HG03196 (cell line): Measurements from ENCODE around the gene CDO1.

Experiments used
- ATAC-seq: cut with Tn5 transposase; IDR thresholded peaks from one replicate; pipeline ENCODE4 v1.9.1; 2021; ENCODE audit not compliant: unreplicated experiment

Gene CDO1

GRCh38 chr5:115795700-115796099 lies 20.8 kb downstream of the CDO1 start:
- no peak for ATAC-seq

- no peak for ATAC-seq
Observed at GRCh38 chr5:115788440-115788839, 28.0 kb downstream of the CDO1 start.

DNA sequence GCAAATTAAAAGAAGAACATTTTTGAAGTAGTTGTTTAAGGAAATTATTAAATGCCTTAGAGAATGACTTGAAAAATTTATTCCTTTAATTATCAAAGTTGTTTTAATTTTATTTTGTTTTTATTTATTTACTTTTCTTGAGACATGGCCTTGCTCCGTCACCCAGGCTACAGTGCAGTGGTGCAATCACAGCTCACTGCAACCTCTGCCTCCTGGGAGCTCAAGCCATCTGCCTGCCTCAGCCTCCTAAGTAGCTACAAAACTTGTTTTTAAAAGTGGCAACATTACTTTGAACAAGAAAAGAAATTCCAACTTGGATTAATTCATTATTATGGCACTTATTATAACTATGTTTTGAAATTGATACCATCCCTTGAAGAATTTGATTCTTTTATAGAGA lies 29.0 kb downstream of the CDO1 start:
- no peak for ATAC-seq

DNA sequence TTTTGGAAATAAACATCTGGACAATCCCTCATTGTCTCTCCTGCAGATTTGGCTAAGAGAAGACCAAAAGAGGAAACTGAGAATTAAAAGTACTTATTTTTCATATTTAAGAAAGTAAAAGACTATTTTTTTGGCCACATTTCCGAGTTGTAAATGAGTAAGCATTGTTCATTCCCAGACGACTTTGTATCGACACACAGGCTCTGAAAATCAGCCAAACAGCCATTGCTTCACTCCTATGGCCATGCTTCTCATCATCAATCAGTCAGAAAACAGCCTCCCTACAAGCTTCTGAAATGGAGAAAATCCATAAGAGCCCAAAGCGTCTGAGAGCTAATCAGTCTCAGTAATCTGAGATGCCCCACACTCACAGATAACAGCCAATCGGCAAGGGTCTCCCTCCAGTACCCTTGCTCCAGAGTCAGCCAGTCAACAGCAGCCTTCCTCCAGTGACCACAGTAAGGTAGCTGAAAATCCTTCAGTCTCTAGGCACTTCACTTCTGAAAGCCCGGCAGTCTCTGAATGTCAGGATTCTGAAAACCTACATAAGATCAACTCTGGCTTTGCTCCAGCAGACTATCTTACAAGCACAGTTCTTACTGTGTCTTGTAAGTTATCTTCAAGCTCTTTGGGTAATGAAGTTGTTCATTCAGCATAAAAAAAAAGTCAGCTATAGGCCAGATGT lies 30.9 kb downstream of the CDO1 start:
- ATAC-seq: no peak

GRCh38 chr5:115778417-115778816 lies 38.0 kb downstream of the CDO1 start:
- ATAC-seq: no peak

DNA sequence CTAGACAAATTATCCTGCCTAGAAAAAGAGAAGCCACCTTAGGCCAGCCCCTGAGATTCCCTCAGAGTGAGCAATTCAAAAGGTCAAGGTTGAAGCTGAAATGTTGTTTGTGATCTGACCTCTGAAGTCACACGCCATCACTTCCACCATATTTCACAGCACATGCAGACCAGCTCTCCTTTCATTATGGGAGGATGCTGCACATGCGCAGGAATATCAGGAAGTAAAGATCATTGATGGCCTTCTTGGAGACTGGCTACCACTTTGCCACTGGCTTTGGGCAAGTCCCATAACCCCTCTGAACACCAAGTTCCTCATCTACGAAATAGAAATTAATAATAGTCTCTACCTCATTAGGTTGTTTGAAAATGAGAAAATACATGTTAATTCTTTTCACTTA lies 39.5 kb downstream of the CDO1 start:
- no peak for ATAC-seq

- ATAC-seq: no peak
Observed at GRCh38 chr5:115775999-115776398, 40.5 kb downstream of the CDO1 start.

- ATAC-seq: no peak
Observed at GRCh38 chr5:115774684-115775083, 41.8 kb downstream of the CDO1 start.

DNA sequence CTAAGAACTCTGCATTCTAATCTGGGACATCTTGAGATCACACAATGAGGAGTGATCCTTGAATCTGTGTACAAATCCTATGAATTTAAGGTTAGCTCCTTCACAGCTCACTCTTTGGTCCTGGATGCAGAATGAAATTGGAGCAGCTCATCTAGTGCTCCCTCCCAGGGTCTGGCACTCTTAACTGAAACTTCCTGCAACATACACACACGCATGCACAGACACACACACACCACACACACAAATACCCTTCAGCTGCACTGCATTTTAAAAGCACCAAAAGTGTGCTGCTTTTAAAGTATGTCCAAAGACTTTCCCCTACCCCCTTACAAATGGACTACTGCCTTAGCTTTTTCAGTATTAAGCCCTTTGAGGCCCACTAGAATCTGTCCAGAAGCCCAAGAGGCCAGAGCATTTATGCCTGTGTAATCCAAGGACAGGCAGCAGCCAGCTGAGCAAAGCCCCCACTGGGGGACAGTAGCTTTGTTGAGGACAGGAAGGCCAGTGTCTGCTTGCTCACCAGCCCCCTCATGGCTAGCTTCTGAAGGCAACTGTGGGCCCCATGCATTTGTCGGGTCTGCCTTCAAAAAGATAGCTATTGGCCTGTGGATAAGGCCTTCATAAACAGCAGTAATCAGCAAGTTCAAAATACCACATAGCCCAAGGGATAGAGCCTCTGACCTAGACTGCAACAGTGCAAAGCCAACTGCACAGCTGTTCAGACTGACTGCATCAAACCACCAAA lies 43.6 kb downstream of the CDO1 start:
- no peak for ATAC-seq

GRCh38 chr5:115770466-115770865 lies 46.0 kb downstream of the CDO1 start:
- no peak for ATAC-seq

GRCh38 chr5:115767424-115767823 lies 49.0 kb downstream of the CDO1 start:
- no peak for ATAC-seq

GRCh38 chr5:115766608-115767007 lies 49.9 kb downstream of the CDO1 start:
- no peak for ATAC-seq

GRCh38 chr5:115758356-115758755 lies 58.1 kb downstream of the CDO1 start:
- no peak for ATAC-seq

GRCh38 chr5:115755675-115756074 lies 60.8 kb downstream of the CDO1 start:
- ATAC-seq: no peak
